ENCODE results near the gene NTRK3. TPM values are rescaled to one million over a fixed set of nuclear protein-coding genes. Genes with fewer than 3 reads are reported as not detected.

Gene NTRK3
- total RNA-seq, 1 donor from 2014 or later, result not detected

GRCh38 chr15:88250826-88251225, 5.7 kb downstream of the NTRK3 start:
- TF ChIP-seq, protein P1, sequence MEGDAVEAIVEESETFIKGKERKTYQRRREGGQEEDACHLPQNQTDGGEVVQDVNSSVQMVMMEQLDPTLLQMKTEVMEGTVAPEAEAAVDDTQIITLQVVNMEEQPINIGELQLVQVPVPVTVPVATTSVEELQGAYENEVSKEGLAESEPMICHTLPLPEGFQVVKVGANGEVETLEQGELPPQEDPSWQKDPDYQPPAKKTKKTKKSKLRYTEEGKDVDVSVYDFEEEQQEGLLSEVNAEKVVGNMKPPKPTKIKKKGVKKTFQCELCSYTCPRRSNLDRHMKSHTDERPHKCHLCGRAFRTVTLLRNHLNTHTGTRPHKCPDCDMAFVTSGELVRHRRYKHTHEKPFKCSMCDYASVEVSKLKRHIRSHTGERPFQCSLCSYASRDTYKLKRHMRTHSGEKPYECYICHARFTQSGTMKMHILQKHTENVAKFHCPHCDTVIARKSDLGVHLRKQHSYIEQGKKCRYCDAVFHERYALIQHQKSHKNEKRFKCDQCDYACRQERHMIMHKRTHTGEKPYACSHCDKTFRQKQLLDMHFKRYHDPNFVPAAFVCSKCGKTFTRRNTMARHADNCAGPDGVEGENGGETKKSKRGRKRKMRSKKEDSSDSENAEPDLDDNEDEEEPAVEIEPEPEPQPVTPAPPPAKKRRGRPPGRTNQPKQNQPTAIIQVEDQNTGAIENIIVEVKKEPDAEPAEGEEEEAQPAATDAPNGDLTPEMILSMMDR (conservative IDR thresholded peaks at IDR 0.05; ENCODE audit: low read depth, low read length), result no peak
- DNase-seq (ENCODE audit: low read depth), result no peak
- H3K4me3 ChIP-seq (ENCODE audit: low read depth, low read length), result no peak overlapping the region

GRCh38 chr15:88249220-88249619, 7.3 kb downstream of the NTRK3 start:
- no peak overlapping the region for H3K4me3 ChIP-seq (ENCODE audit: low read depth, low read length)
- DNase-seq (ENCODE audit: low read depth), result no peak
- TF ChIP-seq, protein P1 (conservative IDR thresholded peaks at IDR 0.05; ENCODE audit: low read depth, low read length), result no peak

DNA sequence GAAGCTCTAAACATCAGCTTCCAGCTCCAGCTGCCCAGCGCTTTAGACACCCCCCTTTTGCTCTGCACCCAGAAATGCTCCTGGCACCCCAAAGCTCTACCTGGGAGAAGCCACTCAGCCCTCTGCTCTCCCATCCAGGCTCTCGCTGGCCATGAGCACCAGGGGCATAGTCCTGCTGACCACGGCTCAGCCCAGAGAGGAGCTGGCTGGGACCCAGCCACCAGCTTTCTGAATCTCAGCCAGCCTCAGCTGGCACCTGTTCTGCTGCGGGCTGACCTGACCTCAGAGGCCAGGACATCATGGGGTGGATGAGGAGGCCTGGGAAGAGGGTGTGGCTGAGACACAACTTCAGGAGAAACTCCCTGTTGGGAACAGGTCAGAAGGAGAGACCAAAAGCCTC, 8.6 kb downstream of the NTRK3 start:
- H3K4me3 ChIP-seq (ENCODE audit: low read depth, low read length), result no peak overlapping the region
- TF ChIP-seq, protein P1 (conservative IDR thresholded peaks at IDR 0.05; ENCODE audit: low read depth, low read length), result no peak
- DNase-seq (ENCODE audit: low read depth), result no peak

DNA sequence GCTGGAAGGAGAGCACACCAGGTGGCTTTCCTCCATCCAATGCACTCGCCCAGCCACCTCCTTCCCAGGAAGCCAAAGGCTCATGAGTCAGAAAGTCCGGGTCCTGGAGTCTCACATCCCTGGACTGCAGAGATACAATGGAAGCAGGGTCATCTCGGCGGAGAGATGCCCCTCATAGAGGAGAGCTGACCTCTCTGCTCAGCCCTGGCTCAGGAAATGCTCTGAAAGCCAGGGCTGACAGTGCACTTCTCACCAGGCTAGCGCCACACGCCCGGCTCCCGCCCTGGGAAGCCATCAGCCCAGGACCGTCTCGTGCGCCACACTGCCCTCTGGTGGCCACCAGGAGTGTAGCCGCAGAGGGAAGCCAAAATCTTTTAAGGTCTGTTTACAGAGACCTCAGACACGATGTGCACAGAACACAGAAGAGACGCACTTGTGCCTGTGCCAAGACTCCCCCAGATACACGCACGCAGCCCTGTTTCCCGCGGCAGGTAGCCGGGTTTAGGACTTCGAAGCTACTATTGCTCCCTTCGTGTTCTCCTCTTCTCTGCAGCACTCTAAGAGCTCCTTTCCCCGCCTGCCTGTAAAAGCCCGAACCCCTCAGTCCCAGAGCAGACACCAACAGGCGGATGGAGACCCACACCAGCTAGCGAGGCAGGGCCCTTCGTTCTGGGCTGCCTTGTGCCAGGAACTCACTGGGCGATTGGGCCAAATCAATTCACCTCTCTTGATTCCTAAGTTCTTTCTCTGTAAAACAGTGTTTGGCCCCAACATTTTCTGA, 9.7 kb downstream of the NTRK3 start:
- no peak for DNase-seq (ENCODE audit: low read depth)
- TF ChIP-seq, protein P1 (conservative IDR thresholded peaks at IDR 0.05; ENCODE audit: low read depth, low read length), result peak; percentile 90
- no peak overlapping the region for H3K4me3 ChIP-seq (ENCODE audit: low read depth, low read length)

DNA sequence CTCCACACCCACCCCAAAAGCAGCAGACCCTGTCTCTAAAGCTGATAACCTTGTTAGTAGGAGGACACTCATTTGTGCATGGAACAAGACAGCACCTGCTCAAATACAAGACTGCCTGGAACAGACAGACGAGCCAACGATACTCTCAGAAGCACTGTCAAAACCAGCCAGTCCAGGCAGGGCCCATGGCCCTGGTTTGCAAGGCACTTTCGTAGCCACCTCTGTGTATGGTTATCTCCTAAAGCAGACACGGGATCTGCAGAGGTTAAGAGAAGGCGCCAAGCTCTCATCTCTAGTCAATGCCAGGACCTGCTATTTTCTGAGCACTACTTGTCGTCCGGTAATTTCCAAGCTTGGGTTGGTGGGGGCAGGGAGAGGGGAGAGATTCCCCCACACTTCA, 10.5 kb downstream of the NTRK3 start:
- no peak overlapping the region for H3K4me3 ChIP-seq (ENCODE audit: low read depth, low read length)
- TF ChIP-seq, protein P1 (conservative IDR thresholded peaks at IDR 0.05; ENCODE audit: low read depth, low read length), result no peak
- no peak for DNase-seq (ENCODE audit: low read depth)

DNA sequence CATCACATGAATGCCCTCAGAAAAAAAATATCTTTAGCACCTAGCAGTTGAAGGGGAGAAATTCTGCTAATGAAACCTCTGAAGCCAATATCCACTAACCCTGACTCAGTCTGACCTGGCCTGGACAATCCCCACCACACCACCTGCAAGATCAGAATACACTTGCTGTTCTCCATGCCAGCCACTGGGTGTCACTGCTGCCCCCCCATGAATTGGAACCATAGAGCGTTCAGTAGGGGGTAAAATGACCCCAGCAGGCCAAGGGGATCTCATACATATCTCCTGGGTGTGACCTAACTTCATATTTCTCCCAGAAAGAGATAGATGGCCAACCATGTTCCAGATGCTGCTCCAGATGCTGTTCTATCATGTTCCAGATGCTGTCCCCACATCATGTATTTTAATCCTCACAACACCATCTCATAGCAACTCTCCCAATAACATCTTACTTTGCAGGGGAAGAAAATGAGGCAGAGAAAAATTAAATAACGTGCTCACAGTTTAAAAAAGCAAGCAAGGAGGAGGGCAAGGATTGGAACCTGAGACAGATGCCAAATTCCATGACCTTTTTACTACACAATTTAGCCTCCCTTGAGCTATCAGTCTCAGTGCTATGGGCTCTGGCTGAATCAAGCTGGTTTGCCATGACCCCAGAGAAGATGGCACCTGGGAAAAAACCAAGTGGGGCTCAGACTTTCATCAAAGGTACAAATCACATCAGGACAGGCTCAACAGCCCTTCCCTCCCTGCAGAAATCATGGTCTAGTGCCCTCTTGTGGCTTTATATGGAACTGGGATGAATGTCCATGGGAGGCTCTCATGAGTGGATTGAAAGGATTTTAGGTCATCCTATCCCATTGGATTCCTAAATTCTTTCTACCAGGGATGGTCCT, 12.4 kb downstream of the NTRK3 start:
- TF ChIP-seq, protein P1 (conservative IDR thresholded peaks at IDR 0.05; ENCODE audit: low read depth, low read length), result peak; percentile 70
- DNase-seq (ENCODE audit: low read depth), result no peak
- no peak overlapping the region for H3K4me3 ChIP-seq (ENCODE audit: low read depth, low read length)

Data from epithelial cell of proximal tubule (primary cell).